GM23338 (cell line): Measurements from ENCODE around the gene GRIK1. TPM values are rescaled to one million over a fixed set of nuclear protein-coding genes. Genes with fewer than 3 reads are reported as not detected.

Experiments used
- ATAC-seq: fragments of 200-7000 bp; cut with Tn5 transposase; 3 replicates; pipeline ENCODE4 v1.9.1; 2020
- DNase-seq: peaks from one replicate; pipeline ENCODE4 v3.0.0-alpha.2; 2015; ENCODE audit warnings: low spot score
- H2AFZ ChIP-seq: fragments of 200-600 bp; sonication (generic); 2 replicates; pipeline ENCODE4 v1.8.0; 2016; ENCODE audit warnings: antibody characterized with exemption, mild to moderate bottlenecking, moderate library complexity
- H3F3A ChIP-seq: fragments of 200-600 bp; sonication (generic); replicated peaks from 2 replicates; pipeline ENCODE4 v1.8.0; 2017; ENCODE audit warnings: antibody characterized with exemption, mixed run types, low read depth
- H3K27ac ChIP-seq: fragments of 200-600 bp; sonication (generic); 2 replicates; pipeline ENCODE4 v1.6.1; 2016; ENCODE audit warnings: low read depth
- H3K27me3 ChIP-seq: fragments of 200-600 bp; sonication (generic); 2 replicates; pipeline ENCODE4 v1.8.0; 2016; ENCODE audit warnings: mild to moderate bottlenecking, mixed run types, moderate library complexity; ENCODE audit not compliant: insufficient read depth
- H3K36me3 ChIP-seq: fragments of 200-600 bp; sonication (generic); 2 replicates; pipeline ENCODE4 v1.8.0; 2016; ENCODE audit warnings: mild to moderate bottlenecking; ENCODE audit not compliant: insufficient read depth
- H3K4me1 ChIP-seq: fragments of 200-600 bp; sonication (generic); 2 replicates; pipeline ENCODE4 v1.8.0; 2016; ENCODE audit warnings: mild to moderate bottlenecking, moderate library complexity; ENCODE audit not compliant: insufficient read depth
- H3K4me2 ChIP-seq: fragments of 200-600 bp; sonication (generic); 2 replicates; pipeline ENCODE4 v1.7.1; 2017; ENCODE audit warnings: mixed run types
- H3K4me3 ChIP-seq: fragments of 200-600 bp; sonication (generic); 2 replicates; pipeline ENCODE4 v1.6.1; 2016; ENCODE audit warnings: mixed run types
- H3K79me2 ChIP-seq: fragments of 200-600 bp; sonication (generic); replicated peaks from 2 replicates; pipeline ENCODE4 v1.8.0; 2017; ENCODE audit warnings: mild to moderate bottlenecking; ENCODE audit not compliant: insufficient read depth
- H3K9me2 ChIP-seq: fragments of 200-600 bp; sonication (generic); 2 replicates; pipeline ENCODE4 v1.8.0; 2017; ENCODE audit not compliant: insufficient read depth
- H4K20me1 ChIP-seq: fragments of 200-600 bp; sonication (generic); replicated peaks from 2 replicates; pipeline ENCODE4 v1.8.0; 2017; ENCODE audit warnings: mild to moderate bottlenecking; ENCODE audit not compliant: insufficient read depth
- H3K27ac Mint-ChIP-seq: 2 replicates; pipeline ENCODE4 v1.8.0; 2020; ENCODE audit warnings: inconsistent platforms, mild to moderate bottlenecking, moderate library complexity, mixed read lengths
- H3K27me3 Mint-ChIP-seq: 3 replicates; pipeline ENCODE4 v1.8.0; 2022; ENCODE audit warnings: low read depth, mild to moderate bottlenecking, moderate library complexity, mixed read lengths, inconsistent platforms; ENCODE audit not compliant: insufficient read depth, poor library complexity
- H3K36me3 Mint-ChIP-seq: 3 replicates; pipeline ENCODE4 v1.8.0; 2021; ENCODE audit warnings: low read depth, mild to moderate bottlenecking, inconsistent platforms, moderate library complexity, mixed read lengths
- H3K4me1 Mint-ChIP-seq: 3 replicates; pipeline ENCODE4 v1.8.0; 2020; ENCODE audit warnings: mild to moderate bottlenecking, inconsistent platforms, mixed read lengths
- H3K4me3 Mint-ChIP-seq: 3 replicates; pipeline ENCODE4 v1.8.0; 2021; ENCODE audit warnings: moderate library complexity, mild to moderate bottlenecking, inconsistent platforms, mixed read lengths
- H3K9me3 Mint-ChIP-seq: 3 replicates; pipeline ENCODE4 v1.8.0; 2020; ENCODE audit warnings: moderate library complexity, mild to moderate bottlenecking, inconsistent platforms, mixed read lengths
- CTCF ChIP-seq, 2 experiments: fragments of 200-600 bp in 1 of 2; sonication (generic) in 1 of 2; conservative IDR thresholded peaks; 2 replicates each; pipeline versions ENCODE4 v1.5.1 to v1.6.1; 2016 to 2017; ENCODE audit warnings: antibody characterized with exemption in 2 of 2, low read depth in 2 of 2, mild to moderate bottlenecking in 2 of 2, moderate library complexity in 1 of 2
- ETS1 ChIP-seq: IDR thresholded peaks from 2 replicates; pipeline ENCODE4 v1.6.1; 2016; ENCODE audit warnings: antibody characterized with exemption
- REST ChIP-seq: IDR thresholded peaks from one replicate; pipeline ENCODE4 v1.6.1; 2018; ENCODE audit warnings: antibody characterized with exemption; ENCODE audit not compliant: unreplicated experiment
- STAT1 ChIP-seq: IDR thresholded peaks from one replicate; pipeline ENCODE4 v1.6.1; 2016; ENCODE audit warnings: antibody characterized with exemption; ENCODE audit not compliant: unreplicated experiment
- ZNF462 ChIP-seq: fragments of 250-450 bp; sonication (Bioruptor Pico); IDR thresholded peaks from 2 replicates; pipeline ENCODE4 v1.5.0; 2020; ENCODE audit warnings: mild to moderate bottlenecking, moderate library complexity
- polyA plus RNA-seq: library from polyadenylated mRNA; unstranded; fragments of >200 nt; fragmentation: Nextera tagmentation; extraction: Ambion mirVana; gene quantifications from 2 replicates; pipeline ENCODE4 v1.2.1, GENCODE V29; 2016
- total RNA-seq: library from RNA; depleted of rRNA; stranded (reverse); fragments of >200 nt; shearing (Covaris generic); gene quantifications from 2 replicates; pipeline ENCODE4 v1.2.3, GENCODE V29; 2014

GRIK1 gene
- total and polyA plus RNA-seq, 2 experiments from 2014 or later = 0.18 to 0.42 TPM

- TF ChIP-seq REST (no peak), STAT1 (no peak), CTCF (conservative IDR thresholded peaks at IDR 0.05; ENCODE audit: low read depth in 2 of 2) (no peak)
Observed at GRCh38 chr21:29721221-29721620, 218.6 kb downstream of the GRIK1 start (continued).

GRCh38 chr21:29719521-29719920 is 220.3 kb downstream of the GRIK1 start:
- Histone ChIP-seq H4K20me1 (no peaks in the 10 kb centered on the region), H3K4me2 (no peak overlapping the region), H2AFZ (no peak overlapping the region), H3K27me3 (no peaks in the 10 kb centered on the region), H3F3A (no peaks in the 10 kb centered on the region), H3K4me3 (no peak overlapping the region), H3K36me3 (no peaks in the 10 kb centered on the region), H3K4me1 (peaks cover 6% of the 10 kb centered on the region; the same call in 1 of the 2 replicates), H3K9me2 (no peaks in the 10 kb centered on the region), H3K79me2 (no peaks in the 10 kb centered on the region), H3K27ac (no peak overlapping the region)
- H3K27me3 Mint-ChIP-seq = peaks cover 2% of the 10 kb centered on the region
- H3K9me3 Mint-ChIP-seq = peaks cover 14% of the 10 kb centered on the region
- DNase-seq (no peak), ATAC-seq (no peak)
- peaks cover 19% of the 10 kb centered on the region for H3K4me1 Mint-ChIP-seq
- no peak overlapping the region for H3K4me3 Mint-ChIP-seq
- H3K27ac Mint-ChIP-seq = no peak overlapping the region
- peaks cover 13% of the 10 kb centered on the region for H3K36me3 Mint-ChIP-seq
- TF ChIP-seq ETS1 (no peak), ZNF462 (CRISPR knock-in tag) (no peak), CTCF (conservative IDR thresholded peaks at IDR 0.05; ENCODE audit: low read depth in 2 of 2) (no peak)
